ENCODE measurements around the gene TTC23.

Gene TTC23

DNA sequence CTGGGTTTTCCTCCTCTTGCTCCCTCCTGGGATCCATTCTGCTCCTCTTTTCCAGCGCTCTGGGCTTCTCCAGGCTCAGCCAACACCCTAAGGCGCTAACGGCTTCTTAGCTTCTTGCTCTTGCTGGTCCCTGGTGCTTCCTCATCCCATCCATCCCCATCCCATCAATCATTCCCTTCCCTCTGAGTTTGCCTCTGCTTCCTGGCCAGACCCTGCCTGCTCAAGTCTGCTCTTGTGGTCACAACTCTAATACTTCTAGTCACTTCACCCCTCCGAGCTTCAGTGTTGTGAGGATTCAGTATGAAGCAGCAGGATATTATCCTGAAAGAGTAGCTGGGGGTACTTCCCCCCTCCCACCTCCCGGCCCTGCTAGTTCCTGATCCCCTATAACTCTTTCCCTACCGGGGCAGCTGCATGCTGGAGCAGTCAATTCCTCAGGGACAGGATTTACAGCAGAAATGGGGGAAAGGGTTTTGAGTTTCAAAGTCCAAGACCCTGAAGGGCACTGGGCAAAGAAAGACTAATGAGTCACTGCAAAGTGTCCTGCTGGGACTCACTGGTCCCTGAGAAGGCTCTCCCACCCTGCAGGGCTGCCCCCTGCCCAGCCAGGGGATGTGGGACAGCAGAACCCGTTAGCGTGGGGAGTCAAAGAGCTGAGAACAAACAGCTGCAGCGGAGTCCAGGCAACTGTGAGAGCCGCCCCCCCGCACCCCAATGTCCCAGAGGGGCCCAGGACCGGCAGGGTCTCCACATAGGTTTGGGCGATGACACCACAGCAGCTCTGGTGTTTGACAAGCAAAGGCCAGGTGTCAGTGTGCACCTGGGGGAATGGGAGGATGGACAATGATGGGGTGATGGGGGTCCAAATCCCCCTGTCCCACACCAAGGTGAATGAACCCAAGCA, 146.8 kb downstream of the TTC23 start:
- Histone ChIP-seq H2AFZ (ENCODE audit: low read depth) (no peak overlapping the region), H3K4me1 (ENCODE audit: low read depth, poor library complexity, severe bottlenecking) (peaks cover 20% of the 10 kb centered on the region), H3K4me2 (no peak overlapping the region), H3K27ac (no peak overlapping the region), H4K20me1 (ENCODE audit: insufficient read depth) (no peaks in the 10 kb centered on the region), H3K36me3 (ENCODE audit: insufficient read depth) (no peaks in the 10 kb centered on the region), H3K9ac (no peak overlapping the region), H3K79me2 (ENCODE audit: insufficient read depth, low read depth) (no peaks in the 10 kb centered on the region), H3K27me3 (ENCODE audit: insufficient read depth, low read depth) (no peaks in the 10 kb centered on the region; the same call in 1 of the 2 replicates), H3K4me3 (IDR thresholded peaks at IDR 0.05; ENCODE audit: insufficient read depth, low read depth, low read length) (no peak overlapping the region)
- TF ChIP-seq, protein P1, sequence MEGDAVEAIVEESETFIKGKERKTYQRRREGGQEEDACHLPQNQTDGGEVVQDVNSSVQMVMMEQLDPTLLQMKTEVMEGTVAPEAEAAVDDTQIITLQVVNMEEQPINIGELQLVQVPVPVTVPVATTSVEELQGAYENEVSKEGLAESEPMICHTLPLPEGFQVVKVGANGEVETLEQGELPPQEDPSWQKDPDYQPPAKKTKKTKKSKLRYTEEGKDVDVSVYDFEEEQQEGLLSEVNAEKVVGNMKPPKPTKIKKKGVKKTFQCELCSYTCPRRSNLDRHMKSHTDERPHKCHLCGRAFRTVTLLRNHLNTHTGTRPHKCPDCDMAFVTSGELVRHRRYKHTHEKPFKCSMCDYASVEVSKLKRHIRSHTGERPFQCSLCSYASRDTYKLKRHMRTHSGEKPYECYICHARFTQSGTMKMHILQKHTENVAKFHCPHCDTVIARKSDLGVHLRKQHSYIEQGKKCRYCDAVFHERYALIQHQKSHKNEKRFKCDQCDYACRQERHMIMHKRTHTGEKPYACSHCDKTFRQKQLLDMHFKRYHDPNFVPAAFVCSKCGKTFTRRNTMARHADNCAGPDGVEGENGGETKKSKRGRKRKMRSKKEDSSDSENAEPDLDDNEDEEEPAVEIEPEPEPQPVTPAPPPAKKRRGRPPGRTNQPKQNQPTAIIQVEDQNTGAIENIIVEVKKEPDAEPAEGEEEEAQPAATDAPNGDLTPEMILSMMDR (conservative IDR thresholded peaks at IDR 0.05; ENCODE audit: low read depth, low read length): no peak

DNA sequence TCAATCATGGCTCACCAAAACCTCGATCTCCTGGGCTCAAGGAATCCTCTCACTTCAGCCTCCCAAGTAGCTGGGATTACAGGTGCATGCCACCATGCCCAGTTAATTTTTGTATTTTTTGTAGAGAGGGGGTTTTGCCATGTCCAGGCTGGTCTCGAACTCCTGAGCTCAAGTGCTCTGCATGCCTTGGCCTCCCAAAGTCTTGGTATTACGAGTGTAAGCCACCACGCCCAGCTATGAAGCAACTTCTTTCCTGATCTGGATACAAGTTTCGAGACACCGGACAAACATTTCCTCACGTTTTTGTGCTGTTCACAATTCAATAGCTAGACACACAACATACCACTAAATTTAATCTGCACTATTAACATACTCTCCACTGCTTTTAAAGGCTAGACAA, 147.9 kb downstream of the TTC23 start:
- no peaks in the 10 kb centered on the region for H3K36me3 ChIP-seq (ENCODE audit: insufficient read depth)
- TF ChIP-seq, protein P1 (conservative IDR thresholded peaks at IDR 0.05; ENCODE audit: low read depth, low read length): no peak
- no peak overlapping the region for H3K4me3 ChIP-seq (IDR thresholded peaks at IDR 0.05; ENCODE audit: insufficient read depth, low read depth, low read length)
- H3K79me2 ChIP-seq (ENCODE audit: insufficient read depth, low read depth): no peaks in the 10 kb centered on the region
- H3K27ac ChIP-seq: no peak overlapping the region
- no peaks in the 10 kb centered on the region; the same call in 1 of the 2 replicates for H3K27me3 ChIP-seq (ENCODE audit: insufficient read depth, low read depth)
- H3K9ac ChIP-seq: no peak overlapping the region
- no peak overlapping the region for H2AFZ ChIP-seq (ENCODE audit: low read depth)
- peaks cover 10% of the 10 kb centered on the region for H3K4me1 ChIP-seq (ENCODE audit: low read depth, poor library complexity, severe bottlenecking)
- no peak overlapping the region for H3K4me2 ChIP-seq
- H4K20me1 ChIP-seq (ENCODE audit: insufficient read depth): no peaks in the 10 kb centered on the region

DNA sequence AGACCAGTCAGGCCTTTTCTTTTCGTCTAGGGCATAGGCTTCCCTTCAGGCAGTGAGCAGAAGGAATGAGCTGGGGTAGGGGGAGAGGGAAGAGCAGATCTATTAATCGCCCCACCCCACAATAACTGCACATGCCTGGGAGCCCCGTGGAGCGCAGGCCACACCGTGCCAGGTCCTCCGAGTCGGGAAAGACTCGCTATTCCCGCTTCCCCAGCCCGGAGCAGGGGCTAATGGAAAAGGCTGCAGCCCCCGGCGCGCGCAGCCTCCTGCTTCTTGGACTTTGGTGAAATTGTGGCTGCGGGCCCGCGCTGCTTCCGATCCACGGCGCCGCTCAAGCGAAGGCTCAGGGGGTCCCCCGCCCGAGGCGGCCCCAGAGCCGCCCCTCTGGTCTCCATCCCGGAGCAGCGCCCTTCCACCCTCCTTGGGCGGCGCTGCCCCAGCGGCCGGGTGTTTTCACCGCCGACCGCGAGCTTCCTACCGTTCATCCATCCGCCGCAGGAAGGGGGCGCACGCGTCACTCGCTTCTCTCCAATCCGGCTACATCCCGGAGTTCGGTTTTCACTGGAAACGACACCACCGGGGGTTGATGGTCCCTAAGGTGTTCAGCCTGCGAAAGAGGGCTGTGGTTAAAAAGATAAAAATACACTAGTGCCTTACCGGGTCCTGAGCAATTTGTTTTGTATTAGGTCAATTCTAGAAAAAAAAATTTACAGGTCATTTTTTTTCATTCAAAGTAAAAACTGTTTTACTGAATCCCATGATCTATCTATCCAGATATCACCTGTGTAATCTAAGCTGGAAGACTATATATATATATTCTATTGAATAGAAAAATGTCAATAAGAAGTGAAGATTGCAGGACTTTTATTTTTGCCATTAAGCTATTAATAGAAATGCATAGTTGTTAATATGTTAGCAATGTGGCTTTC, 148.9 kb downstream of the TTC23 start:
- peak overlapping the region; percentile 47 for H3K4me2 ChIP-seq

DNA sequence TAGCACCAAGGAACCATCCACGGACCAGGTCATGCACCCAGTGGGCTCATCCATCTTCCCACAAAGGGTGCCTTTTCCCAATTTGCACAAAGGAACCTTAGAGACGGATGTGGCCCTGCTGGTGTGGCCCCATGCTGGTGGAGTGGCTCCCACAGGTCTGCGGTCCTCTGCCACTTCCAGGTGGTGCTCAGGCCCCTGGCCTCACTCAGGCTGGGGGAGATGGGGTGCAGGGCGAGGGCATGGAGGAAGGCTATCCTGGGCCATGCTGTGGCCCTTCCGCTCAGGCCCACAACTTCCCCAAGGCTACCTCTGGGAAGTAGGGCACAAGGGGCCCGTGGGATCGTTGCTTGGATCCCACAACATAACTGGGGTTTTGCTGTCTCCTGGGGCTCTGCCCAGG, 149.7 kb downstream of the TTC23 start:
- H3K36me3 ChIP-seq (ENCODE audit: insufficient read depth): no peaks in the 10 kb centered on the region
- peaks cover 6% of the 10 kb centered on the region for H3K4me1 ChIP-seq (ENCODE audit: low read depth, poor library complexity, severe bottlenecking)
- no peaks in the 10 kb centered on the region; the same call in 1 of the 2 replicates for H3K27me3 ChIP-seq (ENCODE audit: insufficient read depth, low read depth)
- TF ChIP-seq, protein P1 (conservative IDR thresholded peaks at IDR 0.05; ENCODE audit: low read depth, low read length): no peak
- no peak overlapping the region for H3K4me2 ChIP-seq
- no peak overlapping the region for H3K4me3 ChIP-seq (IDR thresholded peaks at IDR 0.05; ENCODE audit: insufficient read depth, low read depth, low read length)
- no peak overlapping the region for H3K27ac ChIP-seq
- no peak overlapping the region for H2AFZ ChIP-seq (ENCODE audit: low read depth)
- H3K79me2 ChIP-seq (ENCODE audit: insufficient read depth, low read depth): no peaks in the 10 kb centered on the region
- no peaks in the 10 kb centered on the region for H4K20me1 ChIP-seq (ENCODE audit: insufficient read depth)
- no peak overlapping the region for H3K9ac ChIP-seq

More for the DNA sequence above, 148.9 kb downstream of the TTC23 start:
- Histone ChIP-seq H2AFZ (ENCODE audit: low read depth) (peak overlapping the region; percentile 58), H4K20me1 (ENCODE audit: insufficient read depth) (no peaks in the 10 kb centered on the region), H3K27me3 (ENCODE audit: insufficient read depth, low read depth) (no peaks in the 10 kb centered on the region; the same call in 1 of the 2 replicates), H3K4me1 (ENCODE audit: low read depth, poor library complexity, severe bottlenecking) (peaks cover 6% of the 10 kb centered on the region), H3K36me3 (ENCODE audit: insufficient read depth) (no peaks in the 10 kb centered on the region), H3K79me2 (ENCODE audit: insufficient read depth, low read depth) (no peaks in the 10 kb centered on the region), H3K4me3 (IDR thresholded peaks at IDR 0.05; ENCODE audit: insufficient read depth, low read depth, low read length) (no peak overlapping the region), H3K9ac (peak overlapping the region; percentile 22; the same call in 1 of the 2 replicates), H3K27ac (no peak overlapping the region)
- TF ChIP-seq, protein P1 (conservative IDR thresholded peaks at IDR 0.05; ENCODE audit: low read depth, low read length): peak; percentile 84

Data from KMS-11 (cell line).